NCI-H1092 (cell line): ENCODE data around the gene TTC33.

Source experiments
- DNase-seq: peaks from one replicate; lab custom pipeline; 2025; lab: John Stamatoyannopoulos, UW

The TTC33 gene

DNA sequence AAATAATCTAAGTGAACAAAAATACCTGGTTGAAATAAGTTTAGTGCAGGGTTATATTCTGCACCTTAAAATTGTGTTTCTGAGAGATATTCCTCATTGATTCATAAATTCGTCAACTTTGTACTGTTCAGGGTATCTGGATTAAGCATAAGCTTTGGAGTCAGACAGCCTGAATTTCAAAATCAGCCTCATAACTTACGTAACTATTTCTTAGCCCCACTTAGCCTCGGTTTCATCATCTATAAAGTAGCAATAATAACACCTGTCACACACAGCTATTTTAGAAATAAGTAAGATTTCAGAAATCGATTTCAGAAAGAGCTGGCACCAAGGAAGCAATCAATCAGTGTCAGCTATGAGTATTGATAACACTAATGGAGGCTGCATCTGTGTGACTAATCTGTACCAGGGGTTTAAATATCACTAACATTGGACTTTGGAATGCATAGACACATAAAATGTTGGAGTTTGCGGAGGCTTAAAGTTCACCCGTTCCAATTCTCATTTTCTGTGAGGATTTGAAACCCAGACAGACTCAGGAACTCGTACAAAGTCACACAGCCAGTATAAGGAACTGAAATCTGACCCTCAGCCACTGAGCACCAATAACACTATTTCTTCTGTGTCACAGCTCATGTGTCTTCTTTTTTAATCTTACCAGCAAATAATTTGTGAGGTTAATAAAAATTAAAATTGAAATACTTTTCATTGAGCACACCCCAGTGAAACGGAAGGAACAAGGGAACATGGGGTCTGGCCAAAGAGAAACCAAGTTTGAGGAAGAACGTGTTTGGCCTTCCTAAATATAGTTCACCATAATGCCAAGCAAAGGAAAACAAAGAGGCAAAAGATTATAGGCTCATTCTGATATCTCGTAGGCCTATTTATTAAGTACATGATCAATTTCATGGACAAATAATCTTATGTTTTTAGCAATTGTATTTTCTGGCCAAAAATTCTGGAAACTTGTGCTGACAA is 270.5 kb downstream of the TTC33 start:
- no peak for DNase-seq

DNA sequence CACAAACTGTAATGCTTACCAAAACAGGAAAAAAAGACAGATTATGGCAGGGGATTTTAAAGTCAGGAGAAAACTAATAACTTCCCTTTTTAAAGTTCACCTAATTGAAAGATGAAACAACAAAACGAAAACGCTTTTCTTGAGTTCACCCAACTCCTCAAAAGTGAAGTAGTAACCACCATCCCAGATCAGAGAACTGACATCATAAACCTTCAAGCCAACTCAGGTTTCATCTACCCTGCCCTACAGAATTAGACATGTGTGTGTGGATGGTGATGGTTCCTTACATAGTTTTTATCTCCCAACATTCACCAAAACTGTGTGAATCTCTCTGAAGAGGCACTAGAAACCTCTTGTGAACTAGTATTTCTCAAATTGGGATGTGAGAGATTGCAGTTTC is 271.3 kb downstream of the TTC33 start:
- DNase-seq: no peak

DNA sequence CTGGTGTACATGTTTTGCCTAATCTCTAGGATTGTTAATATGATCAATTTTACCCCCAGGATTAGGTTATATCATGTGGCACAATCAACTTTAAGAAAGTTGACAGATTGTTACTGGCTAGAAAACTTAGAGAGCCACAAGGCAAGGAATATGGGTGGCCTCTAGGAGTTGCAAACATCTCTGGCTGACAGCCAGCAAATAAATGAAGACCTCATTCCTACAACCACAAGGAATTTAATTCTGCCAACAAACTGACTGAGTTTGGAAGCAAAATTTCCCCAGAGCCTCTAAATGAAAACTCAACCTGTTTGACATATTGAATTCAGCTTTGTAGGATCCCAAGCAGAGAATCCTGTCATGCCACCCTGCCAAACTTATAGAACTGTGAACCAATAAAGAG is 272.4 kb downstream of the TTC33 start:
- DNase-seq: no peak

DNA sequence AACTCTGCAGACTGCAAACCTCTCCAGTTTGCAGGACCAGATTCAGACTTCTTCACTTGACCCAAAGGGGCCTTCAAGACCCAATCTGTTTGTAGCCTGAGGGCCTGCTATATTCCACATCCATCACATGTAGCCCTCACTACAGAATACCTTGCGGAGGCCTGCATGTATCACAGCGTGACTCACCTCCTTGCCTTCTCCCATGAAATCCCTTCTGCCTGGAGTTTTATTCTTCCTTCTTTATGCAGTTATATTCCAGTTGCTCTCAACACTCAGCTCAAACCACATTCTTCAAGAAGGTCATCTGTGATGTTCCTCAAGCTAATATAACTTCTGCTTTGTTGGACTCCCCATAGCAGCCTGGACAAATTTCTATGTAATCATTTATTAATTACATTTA is 274.5 kb downstream of the TTC33 start:
- DNase-seq: no peak

DNA sequence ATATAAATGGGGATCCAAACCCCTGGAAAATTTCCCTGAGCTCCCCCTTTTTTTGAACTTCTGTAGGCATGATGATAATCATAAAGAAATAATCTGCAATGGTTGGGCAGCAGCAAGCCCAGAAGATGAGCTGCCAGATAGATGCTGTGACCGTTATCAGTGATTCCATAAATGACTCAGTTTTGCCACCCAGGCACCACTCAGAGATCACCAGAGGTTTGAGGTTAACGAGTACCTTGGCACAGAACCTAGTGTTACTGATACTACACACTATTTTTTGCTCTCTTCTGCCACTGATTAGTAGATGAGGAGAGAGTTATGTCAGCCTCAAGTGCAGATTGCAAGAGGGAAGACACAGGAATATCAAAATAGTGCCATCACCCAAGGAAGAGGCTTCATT is 275.4 kb downstream of the TTC33 start:
- DNase-seq: no peak

DNA sequence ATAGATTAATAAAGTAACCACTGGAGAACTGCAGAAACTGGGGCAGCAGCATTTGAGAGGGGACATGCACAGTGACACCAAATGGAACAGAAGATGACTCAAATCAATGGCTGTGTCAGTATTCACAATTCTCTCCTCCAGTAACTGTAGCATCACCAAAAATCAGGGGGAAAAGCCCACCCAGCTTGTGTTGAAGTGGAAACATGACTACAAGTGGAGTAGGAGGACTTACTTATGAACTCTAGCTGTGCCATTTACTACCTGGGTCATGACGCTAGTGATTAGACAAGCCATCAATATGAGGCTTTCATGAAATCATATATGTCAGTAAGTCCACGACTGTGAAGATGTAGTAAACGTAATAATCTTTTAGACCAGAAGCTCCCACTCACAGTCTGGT is 275.8 kb downstream of the TTC33 start:
- no peak for DNase-seq

DNA sequence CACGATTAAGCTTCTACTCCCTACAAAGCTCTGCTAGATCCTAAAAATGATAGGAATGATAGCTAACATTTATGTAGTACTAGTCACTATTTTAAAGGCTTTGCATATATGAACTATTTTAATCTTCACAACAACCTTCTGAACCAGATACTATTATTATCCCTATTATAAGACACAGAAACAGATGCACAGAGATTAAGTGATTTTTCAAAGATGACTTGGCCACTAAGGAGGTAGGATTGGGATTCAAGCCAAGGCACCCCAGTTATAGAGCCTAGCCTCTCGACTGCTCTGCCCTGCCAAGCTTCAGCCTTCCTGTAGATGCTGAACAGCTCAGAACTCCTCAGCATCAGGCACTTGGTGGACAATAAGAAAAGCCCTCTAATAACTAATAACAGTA is 277.0 kb downstream of the TTC33 start:
- DNase-seq: no peak

DNA sequence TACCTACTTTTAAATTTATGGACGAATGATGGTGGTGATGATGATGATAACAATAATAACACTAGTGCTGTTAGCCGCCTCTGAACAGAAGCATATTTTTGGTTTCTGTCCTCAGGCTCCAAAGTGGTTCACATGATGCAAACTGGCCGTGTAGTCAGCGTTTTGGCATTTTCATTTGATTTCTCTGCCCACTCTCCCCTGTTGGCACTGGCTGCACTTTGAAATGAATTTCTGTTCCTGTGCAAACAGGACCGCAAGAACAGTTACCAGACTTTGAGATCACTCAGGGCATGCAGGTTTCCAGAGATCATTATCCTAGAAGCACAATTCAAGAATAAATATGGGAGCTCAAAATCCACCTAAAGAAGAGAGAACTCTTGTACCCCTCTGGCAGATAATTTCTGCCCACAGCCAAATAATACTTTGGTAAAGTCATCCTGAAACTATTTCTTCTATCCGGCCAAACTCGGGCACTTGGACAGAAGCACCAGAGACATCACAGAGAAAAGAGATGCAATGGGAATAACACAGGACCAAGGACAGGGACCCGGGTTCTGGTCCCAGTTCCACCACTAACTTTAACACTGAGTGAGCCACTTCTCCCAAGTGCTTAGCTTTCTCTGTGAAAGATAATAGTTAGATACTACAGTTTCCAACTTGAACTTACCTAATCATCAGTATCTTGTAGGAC is 277.8 kb downstream of the TTC33 start:
- no peak for DNase-seq

DNA sequence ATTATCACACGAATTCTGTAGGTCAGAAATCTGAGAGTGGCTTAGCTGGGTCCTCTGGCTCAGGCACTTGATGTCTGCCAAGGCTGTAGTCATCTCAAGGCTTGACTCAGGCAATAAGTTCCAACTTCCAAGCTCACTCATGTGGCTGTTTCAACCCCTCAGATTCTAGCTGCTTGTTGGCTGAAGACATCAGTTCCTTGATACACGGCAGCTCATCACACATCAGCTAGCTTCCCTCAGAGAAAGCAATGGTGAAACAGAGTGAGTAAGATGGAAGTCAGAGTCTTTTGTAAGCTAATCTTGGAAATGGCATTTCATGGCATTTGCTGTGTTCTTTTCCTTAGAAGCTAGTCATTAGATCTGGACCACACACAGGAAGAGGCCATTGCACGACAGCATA is 280.2 kb downstream of the TTC33 start:
- no peak for DNase-seq

DNA sequence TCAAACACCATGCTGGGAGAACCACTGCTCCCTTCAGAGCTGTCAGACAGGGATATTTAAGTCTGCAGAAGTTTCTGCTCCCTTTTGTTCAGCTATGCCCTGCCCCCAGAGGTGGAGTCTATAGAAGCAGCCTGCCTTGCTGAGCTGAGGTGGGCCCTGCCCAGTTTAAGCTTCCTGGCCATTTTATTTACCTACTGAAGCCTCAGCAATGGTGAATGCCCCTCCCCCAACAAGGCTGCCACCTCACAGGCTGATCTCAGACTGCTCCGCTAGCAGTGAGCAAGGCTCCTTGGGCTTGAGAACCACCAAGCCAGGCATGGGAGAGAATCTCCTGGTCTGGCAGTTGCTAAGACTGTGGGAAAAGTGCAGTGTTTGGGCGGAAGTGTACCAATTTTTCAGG is 281.5 kb downstream of the TTC33 start:
- DNase-seq: no peak

DNA sequence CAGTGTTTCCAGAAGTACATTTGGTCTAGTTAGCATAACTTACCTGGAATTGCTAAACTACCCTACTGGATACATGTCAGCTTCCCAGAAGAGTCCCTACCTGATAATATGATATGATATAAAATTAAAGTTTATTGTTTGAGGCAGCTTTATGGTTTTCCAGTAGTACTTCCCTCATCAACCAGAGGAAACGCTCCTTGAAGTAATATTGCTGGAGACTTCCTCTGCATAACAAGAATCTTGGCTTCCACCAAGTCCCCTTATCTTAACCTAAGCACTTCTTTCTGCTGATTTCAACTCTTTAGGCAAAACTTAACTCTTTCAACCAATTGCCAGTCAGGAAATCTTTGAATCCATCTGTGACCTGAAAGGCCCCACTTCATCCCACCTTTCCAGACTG is 290.3 kb downstream of the TTC33 start:
- DNase-seq: no peak

DNA sequence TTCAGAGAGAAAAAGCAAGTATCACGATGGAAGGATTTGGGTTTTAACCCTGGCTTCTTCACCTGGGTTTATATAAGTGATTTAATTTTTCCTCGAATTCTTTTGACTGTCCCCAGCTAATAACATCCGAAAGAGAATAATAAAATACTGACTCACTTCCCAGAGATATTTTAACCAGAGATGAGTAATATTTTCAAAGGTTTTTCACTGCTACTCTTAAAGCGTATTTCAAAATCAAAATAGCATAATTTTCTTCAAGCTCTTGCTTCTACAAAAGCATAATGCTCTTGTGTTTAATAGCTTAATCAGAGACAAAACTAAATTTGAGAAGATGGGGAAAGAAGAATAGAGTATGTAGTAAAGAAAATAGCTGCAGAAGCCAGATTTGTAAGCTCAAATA is 291.2 kb downstream of the TTC33 start:
- no peak for DNase-seq
